ENCODE results near the gene DNAJC7. TPM values are rescaled to one million over a fixed set of nuclear protein-coding genes. Genes with fewer than 3 reads are reported as not detected.

DNAJC7 gene
- total RNA-seq, 1 donor from 2014 or later, result 75.9 TPM

GRCh38 chr17:42059815-42060214 lies 42.6 kb upstream of the DNAJC7 start:
- intact Hi-C loops (cut with DNase I), result no loop called here
- no peaks in the 10 kb centered on the region for H3K36me3 ChIP-seq
- no peak overlapping the region for H3K27ac ChIP-seq
- ATAC-seq (no peak), DNase-seq (no peak)
- no peaks in the 10 kb centered on the region for H3K4me1 ChIP-seq
- H3K4me3 ChIP-seq, result no peak overlapping the region
- no peaks in the 10 kb centered on the region for H3K27me3 ChIP-seq
- no peaks in the 10 kb centered on the region for H3K9me3 ChIP-seq
- no peak for TF ChIP-seq CTCF (IDR thresholded peaks at IDR 0.05)

GRCh38 chr17:42058063-42058462 lies 40.8 kb upstream of the DNAJC7 start:
- DNase-seq (no peak), ATAC-seq (no peak)
- Histone ChIP-seq H3K27ac (no peak overlapping the region), H3K36me3 (no peaks in the 10 kb centered on the region), H3K27me3 (peaks cover 6% of the 10 kb centered on the region), H3K4me1 (no peaks in the 10 kb centered on the region), H3K9me3 (no peaks in the 10 kb centered on the region), H3K4me3 (no peak overlapping the region)
- intact Hi-C loops (cut with DNase I), result no loop called here
- TF ChIP-seq CTCF (IDR thresholded peaks at IDR 0.05), result no peak

- intact Hi-C loops (cut with DNase I), result no loop called here
- no peak for ATAC-seq
- H3K4me1 ChIP-seq, result no peaks in the 10 kb centered on the region
These were observed 39.4 kb upstream of the DNAJC7 start for GRCh38 chr17:42056635-42057034.

GRCh38 chr17:42055496-42055895 lies 38.3 kb upstream of the DNAJC7 start:
- no peak for ATAC-seq
- peaks cover 9% of the 10 kb centered on the region for H3K27me3 ChIP-seq
- H3K9me3 ChIP-seq, result no peaks in the 10 kb centered on the region
- H3K27ac ChIP-seq, result no peak overlapping the region
- intact Hi-C loops (cut with DNase I), result no loop called here
- peaks cover 4% of the 10 kb centered on the region for H3K4me1 ChIP-seq
- no peaks in the 10 kb centered on the region for H3K36me3 ChIP-seq
- H3K4me3 ChIP-seq, result no peak overlapping the region
- no peak for DNase-seq
- no peak for TF ChIP-seq CTCF (IDR thresholded peaks at IDR 0.05)

More at GRCh38 chr17:42056635-42057034, 39.4 kb upstream of the DNAJC7 start:
- Histone ChIP-seq H3K9me3 (no peaks in the 10 kb centered on the region), H3K27ac (no peak overlapping the region), H3K36me3 (no peaks in the 10 kb centered on the region), H3K4me3 (no peak overlapping the region), H3K27me3 (peaks cover 9% of the 10 kb centered on the region)
- DNase-seq, result no peak
- no peak for TF ChIP-seq CTCF (IDR thresholded peaks at IDR 0.05)

GRCh38 chr17:42055027-42055426 lies 37.8 kb upstream of the DNAJC7 start:
- peaks cover 6% of the 10 kb centered on the region for H3K4me1 ChIP-seq
- no peak for DNase-seq
- H3K9me3 ChIP-seq, result no peaks in the 10 kb centered on the region
- intact Hi-C loops (cut with DNase I), result no loop called here
- no peak for TF ChIP-seq CTCF (IDR thresholded peaks at IDR 0.05)
- peaks cover 9% of the 10 kb centered on the region for H3K27me3 ChIP-seq
- no peak overlapping the region for H3K4me3 ChIP-seq
- ATAC-seq, result no peak
- H3K36me3 ChIP-seq, result no peaks in the 10 kb centered on the region
- H3K27ac ChIP-seq, result no peak overlapping the region
